ENCODE measurements around the gene SLC2A1. TPM values are rescaled to one million over a fixed set of nuclear protein-coding genes. Genes with fewer than 3 reads are reported as not detected.

SLC2A1 gene
- total and polyA plus RNA-seq, 2 of the 13 experiments (the other 11 are each of a cell fraction or from before 2014, with no cell fraction given): 125 to 423 TPM

- no peak for ATAC-seq
- 96% methylated on average over 1 of the region's 1 CpG for WGBS (ENCODE audit: low lambda C conversion rate)
- TF ChIP-seq NCOR1 (IDR thresholded peaks at IDR 0.05; ENCODE audit: borderline replicate concordance, low read length) (no peak), ZNF687 (CRISPR knock-in tag; IDR thresholded peaks at IDR 0.05) (no peak), MATR3 (CRISPR knock-in tag; IDR thresholded peaks at IDR 0.05) (no peak), CCDC6 (CRISPR knock-in tag; IDR thresholded peaks at IDR 0.05) (no peak), ZBTB40 (IDR thresholded peaks at IDR 0.05) (no peak), ZBTB40 (CRISPR knock-in tag; IDR thresholded peaks at IDR 0.05) (no peak), FOXJ3 (CRISPR knock-in tag; IDR thresholded peaks at IDR 0.05; ENCODE audit: borderline replicate concordance) (no peak), ZNF740 (CRISPR knock-in tag; IDR thresholded peaks at IDR 0.05) (no peak), FOXM1 (CRISPR knock-in tag; IDR thresholded peaks at IDR 0.05) (no peak), ZNF17 (CRISPR knock-in tag; IDR thresholded peaks at IDR 0.05) (no peak)
- TF ChIP-seq, protein P1, sequence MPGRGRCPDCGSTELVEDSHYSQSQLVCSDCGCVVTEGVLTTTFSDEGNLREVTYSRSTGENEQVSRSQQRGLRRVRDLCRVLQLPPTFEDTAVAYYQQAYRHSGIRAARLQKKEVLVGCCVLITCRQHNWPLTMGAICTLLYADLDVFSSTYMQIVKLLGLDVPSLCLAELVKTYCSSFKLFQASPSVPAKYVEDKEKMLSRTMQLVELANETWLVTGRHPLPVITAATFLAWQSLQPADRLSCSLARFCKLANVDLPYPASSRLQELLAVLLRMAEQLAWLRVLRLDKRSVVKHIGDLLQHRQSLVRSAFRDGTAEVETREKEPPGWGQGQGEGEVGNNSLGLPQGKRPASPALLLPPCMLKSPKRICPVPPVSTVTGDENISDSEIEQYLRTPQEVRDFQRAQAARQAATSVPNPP (CRISPR knock-in tag; IDR thresholded peaks at IDR 0.05): no peak
Observed at GRCh38 chr1:42965378-42965777, 6.7 kb upstream of the SLC2A1 start.

More at GRCh38 chr1:42965378-42965777, 6.7 kb upstream of the SLC2A1 start:
- H3K4me1 ChIP-seq (ENCODE audit: insufficient read depth, low read length): peaks cover 47% of the 10 kb centered on the region
- CTCF ChIA-PET (ENCODE audit: low intra/inter-chr PET ratio, low total read pairs): no interaction called here
- intact Hi-C loops (cut with micrococcal nuclease; ENCODE audit: unreplicated experiment): no loop called here
- DNase-seq (ENCODE audit: low spot score): no peak
- H3K9me3 ChIP-seq (ENCODE audit: low read length): no peaks in the 10 kb centered on the region
- H3K27me3 ChIP-seq (ENCODE audit: control insufficient read depth in 1 of 2, insufficient read depth in 2 of 2, low read length in 2 of 2): no peaks in the 10 kb centered on the region
- H3K79me2 ChIP-seq (ENCODE audit: insufficient read depth, low read length): peaks cover 10% of the 10 kb centered on the region
- in situ Hi-C loops (cut with HindIII; ENCODE audit: extremely low pct_ligation_motif_present, low pct_unique_long_range_greater_than_20kb): no loop called here
- no peaks in the 10 kb centered on the region for H3K36me3 ChIP-seq (replicated peaks in 1 of 2; ENCODE audit: control insufficient read depth in 1 of 2, insufficient read depth in 2 of 2, low read length in 2 of 2)
- H3K4me3 ChIP-seq (replicated peaks in 1 of 3; ENCODE audit: insufficient read depth in 1 of 3, low read depth in 2 of 3, low read length in 3 of 3): no peak overlapping the region
- H3K27ac ChIP-seq (ENCODE audit: extremely low read length, insufficient read depth, low read length): no peak overlapping the region
- POLR2A ChIA-PET: no interaction called here
- no peak overlapping the region for H2AFZ ChIP-seq (ENCODE audit: low read length)
- no peak for FAIRE-seq
- H3K4me2 ChIP-seq (ENCODE audit: low read depth, low read length): no peak overlapping the region
- H3K9ac ChIP-seq (ENCODE audit: insufficient read depth, low read depth, low read length): no peak overlapping the region
- H4K20me1 ChIP-seq (ENCODE audit: insufficient read depth, low read length): no peaks in the 10 kb centered on the region
- BruUV-seq (replicated peaks): no TSS peak
